Measurements from ENCODE around the gene CLDN34. TPM values are rescaled to one million over a fixed set of nuclear protein-coding genes. Genes with fewer than 3 reads are reported as not detected.

CLDN34 gene
- total and polyA plus RNA-seq, 4 donors: 0.50 TPM; not detected in 3

DNA sequence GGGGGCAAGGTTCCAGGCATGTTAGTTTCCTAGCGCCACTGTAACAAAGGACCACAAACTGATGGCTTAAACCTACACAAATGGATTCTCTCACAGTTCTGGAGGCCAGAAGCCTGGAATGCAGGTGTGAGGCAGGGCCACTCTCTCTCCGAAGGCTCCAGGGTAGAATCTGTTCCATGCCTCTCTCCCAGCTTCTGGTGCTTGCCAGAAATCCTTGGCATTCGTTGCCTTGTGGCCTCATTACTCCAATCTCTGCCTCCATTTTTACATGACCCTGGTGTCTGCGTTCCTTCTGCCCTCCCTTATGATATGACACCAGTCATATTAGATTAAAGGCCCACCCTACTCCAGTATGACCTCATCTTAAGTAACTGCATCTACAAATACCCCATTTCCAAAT lies 39.6 kb downstream of the CLDN34 start:
- no peaks in the 10 kb centered on the region for H3K27me3 ChIP-seq (ENCODE audit: control insufficient read depth in 4 of 4, insufficient read depth in 4 of 4, low read length in 3 of 4)
- no peaks in the 10 kb centered on the region for H3K9me3 ChIP-seq (ENCODE audit: control insufficient read depth in 4 of 4, low read length in 3 of 4)
- TF ChIP-seq, protein P1, sequence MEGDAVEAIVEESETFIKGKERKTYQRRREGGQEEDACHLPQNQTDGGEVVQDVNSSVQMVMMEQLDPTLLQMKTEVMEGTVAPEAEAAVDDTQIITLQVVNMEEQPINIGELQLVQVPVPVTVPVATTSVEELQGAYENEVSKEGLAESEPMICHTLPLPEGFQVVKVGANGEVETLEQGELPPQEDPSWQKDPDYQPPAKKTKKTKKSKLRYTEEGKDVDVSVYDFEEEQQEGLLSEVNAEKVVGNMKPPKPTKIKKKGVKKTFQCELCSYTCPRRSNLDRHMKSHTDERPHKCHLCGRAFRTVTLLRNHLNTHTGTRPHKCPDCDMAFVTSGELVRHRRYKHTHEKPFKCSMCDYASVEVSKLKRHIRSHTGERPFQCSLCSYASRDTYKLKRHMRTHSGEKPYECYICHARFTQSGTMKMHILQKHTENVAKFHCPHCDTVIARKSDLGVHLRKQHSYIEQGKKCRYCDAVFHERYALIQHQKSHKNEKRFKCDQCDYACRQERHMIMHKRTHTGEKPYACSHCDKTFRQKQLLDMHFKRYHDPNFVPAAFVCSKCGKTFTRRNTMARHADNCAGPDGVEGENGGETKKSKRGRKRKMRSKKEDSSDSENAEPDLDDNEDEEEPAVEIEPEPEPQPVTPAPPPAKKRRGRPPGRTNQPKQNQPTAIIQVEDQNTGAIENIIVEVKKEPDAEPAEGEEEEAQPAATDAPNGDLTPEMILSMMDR (IDR thresholded peaks at IDR 0.05; ENCODE audit: low read depth, low read length, missing input control): no peak
- TF ChIP-seq, protein P2, sequence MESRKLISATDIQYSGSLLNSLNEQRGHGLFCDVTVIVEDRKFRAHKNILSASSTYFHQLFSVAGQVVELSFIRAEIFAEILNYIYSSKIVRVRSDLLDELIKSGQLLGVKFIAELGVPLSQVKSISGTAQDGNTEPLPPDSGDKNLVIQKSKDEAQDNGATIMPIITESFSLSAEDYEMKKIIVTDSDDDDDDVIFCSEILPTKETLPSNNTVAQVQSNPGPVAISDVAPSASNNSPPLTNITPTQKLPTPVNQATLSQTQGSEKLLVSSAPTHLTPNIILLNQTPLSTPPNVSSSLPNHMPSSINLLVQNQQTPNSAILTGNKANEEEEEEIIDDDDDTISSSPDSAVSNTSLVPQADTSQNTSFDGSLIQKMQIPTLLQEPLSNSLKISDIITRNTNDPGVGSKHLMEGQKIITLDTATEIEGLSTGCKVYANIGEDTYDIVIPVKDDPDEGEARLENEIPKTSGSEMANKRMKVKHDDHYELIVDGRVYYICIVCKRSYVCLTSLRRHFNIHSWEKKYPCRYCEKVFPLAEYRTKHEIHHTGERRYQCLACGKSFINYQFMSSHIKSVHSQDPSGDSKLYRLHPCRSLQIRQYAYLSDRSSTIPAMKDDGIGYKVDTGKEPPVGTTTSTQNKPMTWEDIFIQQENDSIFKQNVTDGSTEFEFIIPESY (IDR thresholded peaks at IDR 0.05): no peak
- no peak for TF ChIP-seq HNF4G (IDR thresholded peaks at IDR 0.05)
- TF ChIP-seq, protein P3, sequence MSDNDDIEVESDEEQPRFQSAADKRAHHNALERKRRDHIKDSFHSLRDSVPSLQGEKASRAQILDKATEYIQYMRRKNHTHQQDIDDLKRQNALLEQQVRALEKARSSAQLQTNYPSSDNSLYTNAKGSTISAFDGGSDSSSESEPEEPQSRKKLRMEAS (IDR thresholded peaks at IDR 0.05): no peak
- TF ChIP-seq RAD21 (IDR thresholded peaks at IDR 0.05): no peak
- TF ChIP-seq, protein P4, sequence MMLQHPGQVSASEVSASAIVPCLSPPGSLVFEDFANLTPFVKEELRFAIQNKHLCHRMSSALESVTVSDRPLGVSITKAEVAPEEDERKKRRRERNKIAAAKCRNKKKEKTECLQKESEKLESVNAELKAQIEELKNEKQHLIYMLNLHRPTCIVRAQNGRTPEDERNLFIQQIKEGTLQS (IDR thresholded peaks at IDR 0.05): no peak
- TF ChIP-seq, protein P5, sequence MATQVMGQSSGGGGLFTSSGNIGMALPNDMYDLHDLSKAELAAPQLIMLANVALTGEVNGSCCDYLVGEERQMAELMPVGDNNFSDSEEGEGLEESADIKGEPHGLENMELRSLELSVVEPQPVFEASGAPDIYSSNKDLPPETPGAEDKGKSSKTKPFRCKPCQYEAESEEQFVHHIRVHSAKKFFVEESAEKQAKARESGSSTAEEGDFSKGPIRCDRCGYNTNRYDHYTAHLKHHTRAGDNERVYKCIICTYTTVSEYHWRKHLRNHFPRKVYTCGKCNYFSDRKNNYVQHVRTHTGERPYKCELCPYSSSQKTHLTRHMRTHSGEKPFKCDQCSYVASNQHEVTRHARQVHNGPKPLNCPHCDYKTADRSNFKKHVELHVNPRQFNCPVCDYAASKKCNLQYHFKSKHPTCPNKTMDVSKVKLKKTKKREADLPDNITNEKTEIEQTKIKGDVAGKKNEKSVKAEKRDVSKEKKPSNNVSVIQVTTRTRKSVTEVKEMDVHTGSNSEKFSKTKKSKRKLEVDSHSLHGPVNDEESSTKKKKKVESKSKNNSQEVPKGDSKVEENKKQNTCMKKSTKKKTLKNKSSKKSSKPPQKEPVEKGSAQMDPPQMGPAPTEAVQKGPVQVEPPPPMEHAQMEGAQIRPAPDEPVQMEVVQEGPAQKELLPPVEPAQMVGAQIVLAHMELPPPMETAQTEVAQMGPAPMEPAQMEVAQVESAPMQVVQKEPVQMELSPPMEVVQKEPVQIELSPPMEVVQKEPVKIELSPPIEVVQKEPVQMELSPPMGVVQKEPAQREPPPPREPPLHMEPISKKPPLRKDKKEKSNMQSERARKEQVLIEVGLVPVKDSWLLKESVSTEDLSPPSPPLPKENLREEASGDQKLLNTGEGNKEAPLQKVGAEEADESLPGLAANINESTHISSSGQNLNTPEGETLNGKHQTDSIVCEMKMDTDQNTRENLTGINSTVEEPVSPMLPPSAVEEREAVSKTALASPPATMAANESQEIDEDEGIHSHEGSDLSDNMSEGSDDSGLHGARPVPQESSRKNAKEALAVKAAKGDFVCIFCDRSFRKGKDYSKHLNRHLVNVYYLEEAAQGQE (IDR thresholded peaks at IDR 0.05): no peak
- no peak for TF ChIP-seq FOXA2 (IDR thresholded peaks at IDR 0.05)
- TF ChIP-seq GABPA (IDR thresholded peaks at IDR 0.05 in 1 of 2, conservative IDR thresholded peaks at IDR 0.05 in 1 of 2): no peak
- no peak for TF ChIP-seq NR2F2 (IDR thresholded peaks at IDR 0.05)
- no peak for TF ChIP-seq SP1 (IDR thresholded peaks at IDR 0.05)
- no peak for TF ChIP-seq HNF4A (conservative IDR thresholded peaks at IDR 0.05)
- TF ChIP-seq TAF1 (conservative IDR thresholded peaks at IDR 0.05): no peak
- no peak for TF ChIP-seq EGR1 (IDR thresholded peaks at IDR 0.05; ENCODE audit: low read depth in 2 of 2)
- no peak for TF ChIP-seq YY1 (IDR thresholded peaks at IDR 0.05)
- H3K36me3 ChIP-seq (ENCODE audit: control insufficient read depth in 4 of 4, insufficient read depth in 3 of 4, low read depth in 1 of 4, low read length in 3 of 4): no peaks in the 10 kb centered on the region
- H3K27ac ChIP-seq (ENCODE audit: low read depth in 1 of 2, low read length in 2 of 2): no peak overlapping the region
- DNase-seq (ENCODE audit: low spot score): no peak
- H3K4me1 ChIP-seq (ENCODE audit: control insufficient read depth in 4 of 4, insufficient read depth in 4 of 4, low read length in 3 of 4): no peaks in the 10 kb centered on the region
- 96% methylated on average over 4 of the region's 4 CpGs for WGBS
- H3K9ac ChIP-seq (ENCODE audit: low read depth in 1 of 2, low read length in 2 of 2): no peak overlapping the region
- no peak overlapping the region for H3K4me3 ChIP-seq (ENCODE audit: low read depth in 1 of 3, low read length in 3 of 3)

DNA sequence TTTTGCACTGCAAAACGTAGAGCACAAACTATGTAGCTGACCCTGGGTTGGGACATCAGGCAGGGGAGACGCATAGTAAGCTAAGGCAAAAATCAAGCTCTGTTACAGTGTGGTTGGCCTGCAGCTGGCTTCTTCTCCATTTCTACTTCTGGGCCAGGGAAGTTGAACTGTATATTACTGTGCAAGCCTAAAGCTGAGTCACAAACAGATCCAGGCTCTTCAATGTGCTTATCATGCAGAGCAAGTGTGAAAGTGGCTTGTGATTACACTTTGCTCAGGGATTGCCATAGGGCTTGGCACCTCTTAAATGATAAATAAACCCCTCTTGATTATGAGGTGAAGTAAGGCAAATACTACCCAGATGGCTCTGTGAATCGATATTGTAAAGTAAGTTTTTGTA lies 40.5 kb downstream of the CLDN34 start:
- no peaks in the 10 kb centered on the region for H3K4me1 ChIP-seq (ENCODE audit: control insufficient read depth in 4 of 4, insufficient read depth in 4 of 4, low read length in 3 of 4)
- H3K27ac ChIP-seq (ENCODE audit: low read depth in 1 of 2, low read length in 2 of 2): no peak overlapping the region
- TF ChIP-seq, protein P5 (IDR thresholded peaks at IDR 0.05): no peak
- TF ChIP-seq, protein P4 (IDR thresholded peaks at IDR 0.05): no peak
- TF ChIP-seq FOXA1 (IDR thresholded peaks at IDR 0.05): no peak
- TF ChIP-seq JUND (IDR thresholded peaks at IDR 0.05): no peak
- TF ChIP-seq, protein P1 (IDR thresholded peaks at IDR 0.05; ENCODE audit: low read depth, low read length, missing input control): no peak
- TF ChIP-seq SP1 (IDR thresholded peaks at IDR 0.05): no peak
- no peak for TF ChIP-seq NR2F2 (IDR thresholded peaks at IDR 0.05)
- TF ChIP-seq RAD21 (IDR thresholded peaks at IDR 0.05): no peak
- no peak for TF ChIP-seq GABPA (IDR thresholded peaks at IDR 0.05 in 1 of 2, conservative IDR thresholded peaks at IDR 0.05 in 1 of 2)
- TF ChIP-seq YY1 (IDR thresholded peaks at IDR 0.05): no peak
- no peak for DNase-seq (ENCODE audit: low spot score)
- 91% methylated on average over 3 of the region's 3 CpGs for WGBS
- H3K9ac ChIP-seq (ENCODE audit: low read depth in 1 of 2, low read length in 2 of 2): no peak overlapping the region
- H3K9me3 ChIP-seq (ENCODE audit: control insufficient read depth in 4 of 4, low read length in 3 of 4): no peaks in the 10 kb centered on the region
- no peaks in the 10 kb centered on the region for H3K36me3 ChIP-seq (ENCODE audit: control insufficient read depth in 4 of 4, insufficient read depth in 3 of 4, low read depth in 1 of 4, low read length in 3 of 4)
- H3K27me3 ChIP-seq (ENCODE audit: control insufficient read depth in 4 of 4, insufficient read depth in 4 of 4, low read length in 3 of 4): no peaks in the 10 kb centered on the region
- H3K4me3 ChIP-seq (ENCODE audit: low read depth in 1 of 3, low read length in 3 of 3): no peak overlapping the region
